Caco-2 (cell line): Measurements from ENCODE around the gene SCAF11. TPM values are rescaled to one million over a fixed set of nuclear protein-coding genes. Genes with fewer than 3 reads are reported as not detected.
A peak's percentile ranks its signal among the peaks of the same experiment; 100 is the strongest.

Experiments
- BruUV-seq: library from RNA; stranded (reverse); fragments of 400-500 nt; replicated peaks from 2 replicates; lab custom pipeline; 2021; lab: Mats Ljungman, UMichigan
- CTCF ChIA-PET: fragments of 300-600 bp; sonication (Branson Sonifier 250); formaldehyde crosslinking; loops from one replicate; lab custom pipeline; 2022; ENCODE audit warnings: antibody characterized with exemption; lab: Charles Lee
- POLR2A ChIA-PET: fragments of 300-600 bp; sonication (Branson Sonifier 250); formaldehyde crosslinking; loops from one replicate; lab custom pipeline; 2022; ENCODE audit warnings: antibody characterized with exemption; lab: Charles Lee
- DNase-seq, 2 experiments: peaks; one replicate each; pipeline versions ENCODE4 v3.0.0 to v3.0.0-alpha.2; 2020 to 2022
- H3K27me3 ChIP-seq: replicated peaks from 2 replicates; pipeline ENCODE4 v1.6.0; 2011; ENCODE audit warnings: low read length; ENCODE audit not compliant: control insufficient read depth, insufficient read depth
- H3K36me3 ChIP-seq: 2 replicates; pipeline ENCODE4 v1.5.1; 2011; ENCODE audit warnings: low read length; ENCODE audit not compliant: control insufficient read depth, insufficient read depth
- H3K4me1 ChIP-seq: fragments of 250-450 bp; sonication (Bioruptor Pico); 2 replicates; pipeline ENCODE4 v1.5.1; 2020; ENCODE audit warnings: mild to moderate bottlenecking
- H3K4me3 ChIP-seq: 2 replicates; pipeline ENCODE4 v1.5.1; 2011; ENCODE audit warnings: low read depth, mild to moderate bottlenecking, control low read depth, low read length
- H3K9me3 ChIP-seq: fragments of 250-450 bp; sonication (Bioruptor Pico); 2 replicates; pipeline ENCODE4 v1.5.1; 2020; ENCODE audit warnings: mild to moderate bottlenecking, moderate library complexity
- H3K27ac Mint-ChIP-seq: one replicate; pipeline ENCODE4 v1.8.0; 2022; ENCODE audit warnings: mixed read lengths; ENCODE audit not compliant: unreplicated experiment
- H3K27me3 Mint-ChIP-seq: one replicate; pipeline ENCODE4 v1.8.0; 2022; ENCODE audit warnings: mixed read lengths; ENCODE audit not compliant: insufficient read depth, unreplicated experiment
- H3K36me3 Mint-ChIP-seq: one replicate; pipeline ENCODE4 v1.8.0; 2022; ENCODE audit warnings: mild to moderate bottlenecking, mixed read lengths; ENCODE audit not compliant: insufficient read depth, unreplicated experiment
- H3K4me1 Mint-ChIP-seq: one replicate; pipeline ENCODE4 v1.8.0; 2022; ENCODE audit warnings: low read depth, mixed read lengths; ENCODE audit not compliant: unreplicated experiment
- H3K4me3 Mint-ChIP-seq: one replicate; pipeline ENCODE4 v1.8.0; 2022; ENCODE audit warnings: mild to moderate bottlenecking, moderate library complexity, mixed read lengths; ENCODE audit not compliant: unreplicated experiment
- H3K9me3 Mint-ChIP-seq: one replicate; pipeline ENCODE4 v1.8.0; 2022; ENCODE audit warnings: mixed read lengths; ENCODE audit not compliant: unreplicated experiment
- CTCF ChIP-seq, 2 experiments: fragments of 200-600 bp in 1 of 2; IDR thresholded peaks; 1 replicate in 1 of 2; 2 replicates in 1 of 2; pipeline versions ENCODE4 v1.5.1 to v1.8.0; 2011 to 2022; ENCODE audit warnings: antibody characterized with exemption in 1 of 2, control low read depth in 1 of 2, inconsistent platforms in 1 of 2, low read depth in 1 of 2, low read length in 1 of 2, mild to moderate bottlenecking in 1 of 2, moderate library complexity in 1 of 2; ENCODE audit not compliant: insufficient read depth in 1 of 2, severe bottlenecking in 1 of 2, unreplicated experiment in 1 of 2
- intact Hi-C: fragments of 100-400 bp; cut with micrococcal nuclease; formaldehyde crosslinking; loops from one replicate; pipeline ENCODE4 v1.10.0; 2022; ENCODE audit not compliant: unreplicated experiment
- total RNA-seq: library from RNA; stranded (reverse); gene quantifications from 2 replicates; pipeline ENCODE4 v1.2.3, GENCODE V29; 2022

SCAF11 gene
- total RNA-seq, 1 experiment from 2014 or later, result 292 TPM

DNA sequence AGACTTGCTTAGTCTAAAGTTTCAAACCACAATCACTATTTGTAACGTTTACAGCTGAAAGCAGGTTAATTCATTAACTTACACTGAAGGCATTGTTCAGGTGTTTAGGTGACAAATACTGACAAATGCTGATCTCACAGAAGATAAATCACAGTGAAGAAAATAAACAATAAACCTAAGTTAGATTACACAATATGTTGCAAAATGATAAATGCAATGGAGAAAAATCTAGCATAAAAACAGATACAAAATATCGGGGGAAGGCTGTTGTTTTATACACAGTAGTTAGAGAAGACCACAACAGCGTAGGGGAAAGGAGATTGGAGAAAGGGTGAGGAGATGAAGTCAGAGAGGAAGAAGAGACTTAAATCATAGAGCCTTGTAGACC is 3.0 kb downstream of the SCAF11 start:
- Histone ChIP-seq H3K9me3 (no peaks in the 10 kb centered on the region), H3K4me3 (no peak overlapping the region), H3K4me1 (peaks cover 56% of the 10 kb centered on the region), H3K27me3 (no peaks in the 10 kb centered on the region), H3K36me3 (0 out of 2 replicates have a peak, but pooled peaks cover 1% of the 10 kb centered on the region)
- ChIA-PET POLR2A (interaction anchor here (0.6 kb wide), 1 partner anchor 385 kb away, joined by 7 read pairs; no protein-coding TSS in a partner anchor), CTCF (no interaction called here)
- Mint-ChIP-seq H3K4me1 (peaks cover 55% of the 10 kb centered on the region), H3K36me3 (peaks cover 68% of the 10 kb centered on the region), H3K27me3 (no peaks in the 10 kb centered on the region), H3K4me3 (peak overlapping the region; percentile 90), H3K27ac (peak overlapping the region; percentile 68), H3K9me3 (peaks cover 10% of the 10 kb centered on the region)
- BruUV-seq, result no TSS peak
- DNase-seq, result no peak
- intact Hi-C loops, result no loop called here
- TF ChIP-seq CTCF (IDR thresholded peaks at IDR 0.05; ENCODE audit: insufficient read depth in 1 of 2, low read depth in 1 of 2, low read length in 1 of 2, severe bottlenecking in 1 of 2, unreplicated experiment in 1 of 2), result no peak

- H3K27me3 Mint-ChIP-seq, result no peaks in the 10 kb centered on the region
- Histone ChIP-seq H3K4me3 (no peak overlapping the region), H3K4me1 (peaks cover 62% of the 10 kb centered on the region), H3K36me3 (0 out of 2 replicates have a peak, but pooled peaks cover 1% of the 10 kb centered on the region), H3K9me3 (no peaks in the 10 kb centered on the region), H3K27me3 (no peaks in the 10 kb centered on the region)
- DNase-seq, result no peak
- intact Hi-C loops, result no loop called here
- no peak for TF ChIP-seq CTCF (IDR thresholded peaks at IDR 0.05; ENCODE audit: insufficient read depth in 1 of 2, low read depth in 1 of 2, low read length in 1 of 2, severe bottlenecking in 1 of 2, unreplicated experiment in 1 of 2)
- peak overlapping the region; percentile 68 for H3K27ac Mint-ChIP-seq
- peaks cover 60% of the 10 kb centered on the region for H3K4me1 Mint-ChIP-seq
- H3K36me3 Mint-ChIP-seq, result peaks cover 63% of the 10 kb centered on the region
- H3K4me3 Mint-ChIP-seq, result peak overlapping the region; percentile 90
- ChIA-PET CTCF (no interaction called here), POLR2A (interaction anchor here (0.6 kb wide), 2 partner anchors 385 to 701 kb away, joined by 3 to 7 read pairs; no protein-coding TSS in a partner anchor)
- H3K9me3 Mint-ChIP-seq, result peaks cover 10% of the 10 kb centered on the region
- no TSS peak for BruUV-seq
Measured at GRCh38 chr12:45986641-45987339, 3.6 kb downstream of the SCAF11 start.

DNA sequence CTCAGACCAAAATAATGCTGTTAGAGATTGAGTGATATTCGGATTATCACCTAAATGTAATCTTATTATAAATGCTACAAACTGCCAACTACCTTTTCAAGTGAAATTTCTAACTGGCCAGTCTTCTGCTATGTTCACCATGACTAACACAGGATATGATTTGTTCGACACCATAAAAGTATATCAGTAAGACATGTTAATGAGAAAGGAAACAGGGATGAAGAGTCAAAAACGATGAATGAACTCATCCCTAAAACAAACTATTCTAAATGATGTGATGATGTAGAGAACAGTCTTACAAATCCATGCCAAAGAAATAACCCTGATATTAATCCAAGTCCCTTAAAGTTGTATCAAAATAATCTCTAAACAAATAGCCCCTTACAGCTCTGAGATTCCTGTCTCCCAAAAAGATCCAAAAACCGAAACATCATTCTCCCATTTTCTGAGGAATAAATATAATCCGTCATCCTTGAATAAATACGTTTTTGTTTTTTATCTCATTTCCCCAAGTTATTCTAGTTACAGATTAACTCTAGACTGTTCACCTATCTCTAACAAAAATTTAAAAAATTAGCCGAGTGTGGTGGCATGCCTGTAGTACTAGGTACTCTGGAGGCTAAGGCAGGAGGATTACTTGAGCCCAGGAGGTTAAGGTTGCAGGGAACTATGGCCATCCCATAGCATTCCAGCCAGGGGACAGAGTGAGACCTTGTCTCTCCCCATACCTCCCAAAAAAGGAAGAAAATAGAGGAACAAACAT is 9.1 kb downstream of the SCAF11 start:
- no peaks in the 10 kb centered on the region for H3K36me3 ChIP-seq
- TF ChIP-seq CTCF (IDR thresholded peaks at IDR 0.05; ENCODE audit: insufficient read depth in 1 of 2, low read depth in 1 of 2, low read length in 1 of 2, severe bottlenecking in 1 of 2, unreplicated experiment in 1 of 2), result no peak
- Mint-ChIP-seq H3K27ac (peak overlapping the region; percentile 81), H3K27me3 (no peaks in the 10 kb centered on the region), H3K4me1 (peaks cover 92% of the 10 kb centered on the region), H3K4me3 (peak overlapping the region; percentile 58), H3K36me3 (peaks cover 64% of the 10 kb centered on the region), H3K9me3 (peaks cover 10% of the 10 kb centered on the region)
- no peak overlapping the region for H3K4me3 ChIP-seq
- intact Hi-C loops, result loop anchor here (1.0 kb wide), 1 partner anchor 8 kb away; no protein-coding TSS in a partner anchor
- H3K9me3 ChIP-seq, result no peaks in the 10 kb centered on the region
- BruUV-seq, result no TSS peak
- DNase-seq, result peak in 1 of 2 experiments; percentile 39
- CTCF ChIA-PET, result no interaction called here
- no peaks in the 10 kb centered on the region for H3K27me3 ChIP-seq
- POLR2A ChIA-PET, result no interaction called here
- H3K4me1 ChIP-seq, result peaks cover 93% of the 10 kb centered on the region
